Measurements from ENCODE around the gene ZDHHC9. TPM values are rescaled to one million over a fixed set of nuclear protein-coding genes. Genes with fewer than 3 reads are reported as not detected.

The ZDHHC9 gene
- total RNA-seq, 1 donor from 2014 or later = 45.4 TPM

DNA sequence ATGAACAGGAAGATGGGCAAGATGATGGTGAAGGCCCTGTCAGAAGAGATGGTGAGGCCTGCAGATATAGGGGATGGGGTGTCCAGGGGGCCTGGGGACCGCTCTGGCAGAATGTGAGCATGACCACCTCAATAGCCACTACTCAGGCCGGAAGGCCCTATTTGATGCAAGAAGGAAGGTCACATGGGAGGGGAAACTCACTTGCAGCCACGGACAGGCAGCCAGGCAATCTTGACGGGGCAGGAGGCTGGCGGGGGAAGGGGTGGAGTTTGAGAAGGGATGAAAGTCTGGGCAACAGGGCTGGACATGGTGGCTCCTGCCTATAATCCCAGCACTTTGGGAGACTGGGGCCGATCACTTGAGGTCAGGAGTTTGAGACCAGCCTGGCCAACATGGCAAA, 55.2 kb downstream of the ZDHHC9 start:
- Mint-ChIP-seq H3K27me3 (ENCODE audit: low read depth) (peaks cover under 1% of the 10 kb centered on the region), H3K27ac (ENCODE audit: unreplicated experiment) (no peak overlapping the region), H3K9me3 (ENCODE audit: low read depth) (no peaks in the 10 kb centered on the region), H3K4me1 (ENCODE audit: low read depth) (no peaks in the 10 kb centered on the region), H3K36me3 (ENCODE audit: low read depth) (no peaks in the 10 kb centered on the region), H3K4me3 (ENCODE audit: unreplicated experiment) (no peak overlapping the region)
- TF ChIP-seq CTCF (IDR thresholded peaks at IDR 0.05) = no peak
- no peak for DNase-seq (ENCODE audit: low spot score)

DNA sequence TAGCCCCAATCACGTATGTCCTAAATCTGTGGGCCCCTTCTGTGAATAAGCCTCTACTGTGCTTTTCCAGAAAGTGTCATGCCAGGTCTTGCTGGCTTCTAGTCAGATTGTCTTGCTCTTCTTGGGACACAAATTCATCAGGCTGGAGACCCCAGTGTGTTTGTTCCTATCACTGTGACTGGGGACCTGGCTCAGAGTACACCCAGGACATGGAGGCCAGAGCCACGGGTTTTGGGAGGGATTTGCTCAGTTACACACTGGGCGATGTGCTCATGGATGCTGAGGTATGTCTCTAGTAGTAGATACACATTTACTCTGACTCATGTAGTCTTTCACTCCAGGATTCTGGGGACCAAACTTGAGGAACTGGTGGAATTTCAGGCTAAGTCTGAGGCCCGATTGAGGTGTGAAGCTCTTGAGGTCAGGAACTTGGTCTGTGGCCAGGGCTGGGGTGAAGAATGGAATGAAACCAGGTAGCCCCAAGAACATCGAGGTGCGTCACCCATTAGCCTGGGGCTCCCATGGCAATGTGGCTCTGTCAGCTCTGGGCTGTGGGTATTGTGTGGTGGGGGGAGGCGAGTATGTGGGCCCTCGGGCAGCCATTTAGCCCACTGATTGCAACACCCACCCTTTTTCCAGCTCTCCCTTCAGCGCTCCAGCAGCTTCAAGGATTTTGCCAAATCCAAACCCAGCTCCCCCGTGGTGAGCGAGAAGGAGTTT, 56.2 kb downstream of the ZDHHC9 start:
- Mint-ChIP-seq H3K27ac (ENCODE audit: unreplicated experiment) (no peak overlapping the region), H3K36me3 (ENCODE audit: low read depth) (no peaks in the 10 kb centered on the region), H3K4me1 (ENCODE audit: low read depth) (no peaks in the 10 kb centered on the region), H3K27me3 (ENCODE audit: low read depth) (peaks cover 6% of the 10 kb centered on the region), H3K4me3 (ENCODE audit: unreplicated experiment) (no peak overlapping the region), H3K9me3 (ENCODE audit: low read depth) (no peaks in the 10 kb centered on the region)
- no peak for TF ChIP-seq CTCF (IDR thresholded peaks at IDR 0.05)
- no peak for DNase-seq (ENCODE audit: low spot score)

GRCh38 chrX:129786210-129786651, 57.5 kb downstream of the ZDHHC9 start:
- peaks cover 6% of the 10 kb centered on the region for H3K27me3 Mint-ChIP-seq (ENCODE audit: low read depth)
- H3K36me3 Mint-ChIP-seq (ENCODE audit: low read depth) = no peaks in the 10 kb centered on the region
- no peak for TF ChIP-seq CTCF (IDR thresholded peaks at IDR 0.05)
- H3K27ac Mint-ChIP-seq (ENCODE audit: unreplicated experiment) = no peak overlapping the region
- H3K4me3 Mint-ChIP-seq (ENCODE audit: unreplicated experiment) = no peak overlapping the region
- DNase-seq (ENCODE audit: low spot score) = no peak
- H3K9me3 Mint-ChIP-seq (ENCODE audit: low read depth) = no peaks in the 10 kb centered on the region
- no peaks in the 10 kb centered on the region for H3K4me1 Mint-ChIP-seq (ENCODE audit: low read depth)

- no peak overlapping the region for H3K27ac Mint-ChIP-seq (ENCODE audit: unreplicated experiment)
- no peak overlapping the region for H3K4me3 Mint-ChIP-seq (ENCODE audit: unreplicated experiment)
- H3K9me3 Mint-ChIP-seq (ENCODE audit: low read depth) = no peaks in the 10 kb centered on the region
- no peak for TF ChIP-seq CTCF (IDR thresholded peaks at IDR 0.05)
- peaks cover 6% of the 10 kb centered on the region for H3K27me3 Mint-ChIP-seq (ENCODE audit: low read depth)
- H3K36me3 Mint-ChIP-seq (ENCODE audit: low read depth) = no peaks in the 10 kb centered on the region
- DNase-seq (ENCODE audit: low spot score) = no peak
- no peaks in the 10 kb centered on the region for H3K4me1 Mint-ChIP-seq (ENCODE audit: low read depth)
These were observed 58.3 kb downstream of the ZDHHC9 start for GRCh38 chrX:129785160-129785947.

DNA sequence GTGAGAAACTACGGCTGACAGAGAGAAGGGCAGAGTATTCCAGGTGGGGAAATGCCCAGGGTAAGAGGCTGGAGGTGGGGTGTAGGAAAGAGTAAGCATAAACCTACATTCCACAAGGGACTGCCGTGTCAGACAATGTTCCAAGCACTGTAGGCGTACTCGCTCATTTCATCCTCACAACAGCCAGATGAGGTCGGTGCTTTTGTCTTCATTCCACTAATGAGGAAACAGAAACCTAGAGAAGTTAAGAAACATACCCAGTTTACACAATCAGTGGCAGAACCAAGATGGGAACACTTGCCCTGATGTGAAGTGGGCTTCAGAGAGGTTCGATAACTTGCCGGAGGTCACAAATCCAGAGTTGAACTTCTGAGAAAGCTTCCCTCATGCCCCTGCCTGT, 59.3 kb downstream of the ZDHHC9 start:
- Mint-ChIP-seq H3K36me3 (ENCODE audit: low read depth) (no peaks in the 10 kb centered on the region), H3K4me3 (ENCODE audit: unreplicated experiment) (no peak overlapping the region), H3K4me1 (ENCODE audit: low read depth) (no peaks in the 10 kb centered on the region), H3K9me3 (ENCODE audit: low read depth) (peaks cover under 1% of the 10 kb centered on the region), H3K27me3 (ENCODE audit: low read depth) (peaks cover 7% of the 10 kb centered on the region), H3K27ac (ENCODE audit: unreplicated experiment) (no peak overlapping the region)
- TF ChIP-seq CTCF (IDR thresholded peaks at IDR 0.05) = no peak
- DNase-seq (ENCODE audit: low spot score) = no peak

All from chondrocyte (in vitro differentiated cells).